ENCODE data around the gene ERC2. TPM values are rescaled to one million over a fixed set of nuclear protein-coding genes. Genes with fewer than 3 reads are reported as not detected.

Gene ERC2
- total and polyA plus RNA-seq, 9 donors: 0.52 to 2.0 (median 0.82) TPM

GRCh38 chr3:55637906-55638638, 830.2 kb downstream of the ERC2 start:
- no peaks in the 10 kb centered on the region for H3K9me3 ChIP-seq (replicated peaks; ENCODE audit: control insufficient read depth, low read depth, low read length)
- 70% methylated on average over 2 of the region's 7 CpGs for WGBS (ENCODE audit: insufficient coverage)
- DNase-seq: peak; percentile 41
- H3K4me3 ChIP-seq (ENCODE audit: low read length): no peak overlapping the region
- H3K27me3 ChIP-seq (ENCODE audit: control insufficient read depth, insufficient read depth, low read length): no peaks in the 10 kb centered on the region
- no peaks in the 10 kb centered on the region for H3K4me1 ChIP-seq (ENCODE audit: control insufficient read depth, insufficient read depth, low read length)
- H3K27ac ChIP-seq (ENCODE audit: low read length): no peak overlapping the region
- no peaks in the 10 kb centered on the region for H3K36me3 ChIP-seq (ENCODE audit: control insufficient read depth, insufficient read depth, low read length)

GRCh38 chr3:55636300-55637195, 831.7 kb downstream of the ERC2 start:
- no peaks in the 10 kb centered on the region for H3K9me3 ChIP-seq (replicated peaks; ENCODE audit: control insufficient read depth, low read depth, low read length)
- WGBS (ENCODE audit: insufficient coverage): 89% methylated on average over 6 of the region's 9 CpGs
- no peak for DNase-seq
- no peaks in the 10 kb centered on the region for H3K27me3 ChIP-seq (ENCODE audit: control insufficient read depth, insufficient read depth, low read length)
- peaks cover 3% of the 10 kb centered on the region for H3K4me1 ChIP-seq (ENCODE audit: control insufficient read depth, insufficient read depth, low read length)
- H3K4me3 ChIP-seq (ENCODE audit: low read length): no peak overlapping the region
- H3K36me3 ChIP-seq (ENCODE audit: control insufficient read depth, insufficient read depth, low read length): no peaks in the 10 kb centered on the region
- H3K27ac ChIP-seq (ENCODE audit: low read length): no peak overlapping the region

GRCh38 chr3:55634345-55634744, 833.9 kb downstream of the ERC2 start:
- no peak for DNase-seq
- WGBS (ENCODE audit: insufficient coverage): no CpG with 5 or more reads among the region's 6 CpGs
- peaks cover 3% of the 10 kb centered on the region for H3K4me1 ChIP-seq (ENCODE audit: control insufficient read depth, insufficient read depth, low read length)

GRCh38 chr3:55633333-55633732, 834.9 kb downstream of the ERC2 start:
- no peak overlapping the region for H3K27ac ChIP-seq (ENCODE audit: low read length)
- WGBS (ENCODE audit: insufficient coverage): no CpG with 5 or more reads among the region's 2 CpGs
- no peaks in the 10 kb centered on the region for H3K9me3 ChIP-seq (replicated peaks; ENCODE audit: control insufficient read depth, low read depth, low read length)
- no peaks in the 10 kb centered on the region for H3K36me3 ChIP-seq (ENCODE audit: control insufficient read depth, insufficient read depth, low read length)
- DNase-seq: no peak
- no peaks in the 10 kb centered on the region for H3K27me3 ChIP-seq (ENCODE audit: control insufficient read depth, insufficient read depth, low read length)
- no peak overlapping the region for H3K4me3 ChIP-seq (ENCODE audit: low read length)
- H3K4me1 ChIP-seq (ENCODE audit: control insufficient read depth, insufficient read depth, low read length): peaks cover 3% of the 10 kb centered on the region

More at GRCh38 chr3:55634345-55634744, 833.9 kb downstream of the ERC2 start:
- Histone ChIP-seq H3K27ac (ENCODE audit: low read length) (no peak overlapping the region), H3K9me3 (replicated peaks; ENCODE audit: control insufficient read depth, low read depth, low read length) (no peaks in the 10 kb centered on the region), H3K4me3 (ENCODE audit: low read length) (no peak overlapping the region), H3K27me3 (ENCODE audit: control insufficient read depth, insufficient read depth, low read length) (no peaks in the 10 kb centered on the region), H3K36me3 (ENCODE audit: control insufficient read depth, insufficient read depth, low read length) (no peaks in the 10 kb centered on the region)

GRCh38 chr3:55631766-55632331, 836.4 kb downstream of the ERC2 start:
- Histone ChIP-seq H3K9me3 (replicated peaks; ENCODE audit: control insufficient read depth, low read depth, low read length) (no peaks in the 10 kb centered on the region), H3K4me1 (ENCODE audit: control insufficient read depth, insufficient read depth, low read length) (peaks cover 3% of the 10 kb centered on the region), H3K27ac (ENCODE audit: low read length) (no peak overlapping the region), H3K27me3 (ENCODE audit: control insufficient read depth, insufficient read depth, low read length) (no peaks in the 10 kb centered on the region), H3K36me3 (ENCODE audit: control insufficient read depth, insufficient read depth, low read length) (no peaks in the 10 kb centered on the region), H3K4me3 (ENCODE audit: low read length) (no peak overlapping the region)
- peak; percentile 79 for DNase-seq
- 45% methylated on average over 1 of the region's 1 CpG for WGBS (ENCODE audit: insufficient coverage)

GRCh38 chr3:55630921-55631299, 837.4 kb downstream of the ERC2 start:
- WGBS (ENCODE audit: insufficient coverage): no CpG with 5 or more reads among the region's 1 CpG

GRCh38 chr3:55630280-55630920, 837.9 kb downstream of the ERC2 start:
- H3K4me3 ChIP-seq (ENCODE audit: low read length): no peak overlapping the region
- H3K27me3 ChIP-seq (ENCODE audit: control insufficient read depth, insufficient read depth, low read length): no peaks in the 10 kb centered on the region
- H3K4me1 ChIP-seq (ENCODE audit: control insufficient read depth, insufficient read depth, low read length): peaks cover 3% of the 10 kb centered on the region
- H3K27ac ChIP-seq (ENCODE audit: low read length): no peak overlapping the region
- H3K9me3 ChIP-seq (replicated peaks; ENCODE audit: control insufficient read depth, low read depth, low read length): no peaks in the 10 kb centered on the region
- peak; percentile 30 for DNase-seq
- WGBS (ENCODE audit: insufficient coverage): 62% methylated on average over 2 of the region's 14 CpGs
- H3K36me3 ChIP-seq (ENCODE audit: control insufficient read depth, insufficient read depth, low read length): no peaks in the 10 kb centered on the region

More at GRCh38 chr3:55630921-55631299, 837.4 kb downstream of the ERC2 start:
- Histone ChIP-seq H3K4me3 (ENCODE audit: low read length) (no peak overlapping the region), H3K4me1 (ENCODE audit: control insufficient read depth, insufficient read depth, low read length) (peaks cover 3% of the 10 kb centered on the region), H3K27ac (ENCODE audit: low read length) (no peak overlapping the region), H3K27me3 (ENCODE audit: control insufficient read depth, insufficient read depth, low read length) (no peaks in the 10 kb centered on the region), H3K36me3 (ENCODE audit: control insufficient read depth, insufficient read depth, low read length) (no peaks in the 10 kb centered on the region), H3K9me3 (replicated peaks; ENCODE audit: control insufficient read depth, low read depth, low read length) (no peaks in the 10 kb centered on the region)
- DNase-seq: no peak

- Histone ChIP-seq H3K4me1 (ENCODE audit: control insufficient read depth, insufficient read depth, low read length) (peaks cover 3% of the 10 kb centered on the region), H3K4me3 (ENCODE audit: low read length) (no peak overlapping the region), H3K9me3 (replicated peaks; ENCODE audit: control insufficient read depth, low read depth, low read length) (no peaks in the 10 kb centered on the region), H3K27me3 (ENCODE audit: control insufficient read depth, insufficient read depth, low read length) (no peaks in the 10 kb centered on the region), H3K27ac (ENCODE audit: low read length) (no peak overlapping the region), H3K36me3 (ENCODE audit: control insufficient read depth, insufficient read depth, low read length) (no peaks in the 10 kb centered on the region)
- WGBS (ENCODE audit: insufficient coverage): no CpG with 5 or more reads among the region's 1 CpG
- DNase-seq: peak; percentile 21
Observed at GRCh38 chr3:55629432-55629831, 838.8 kb downstream of the ERC2 start.

GRCh38 chr3:55626279-55626665, 842.0 kb downstream of the ERC2 start:
- H3K27me3 ChIP-seq (ENCODE audit: control insufficient read depth, insufficient read depth, low read length): no peaks in the 10 kb centered on the region
- no peaks in the 10 kb centered on the region for H3K4me1 ChIP-seq (ENCODE audit: control insufficient read depth, insufficient read depth, low read length)
- H3K4me3 ChIP-seq (ENCODE audit: low read length): no peak overlapping the region
- WGBS (ENCODE audit: insufficient coverage): 71% methylated on average over 1 of the region's 2 CpGs
- no peaks in the 10 kb centered on the region for H3K9me3 ChIP-seq (replicated peaks; ENCODE audit: control insufficient read depth, low read depth, low read length)
- DNase-seq: no peak
- no peak overlapping the region for H3K27ac ChIP-seq (ENCODE audit: low read length)
- no peaks in the 10 kb centered on the region for H3K36me3 ChIP-seq (ENCODE audit: control insufficient read depth, insufficient read depth, low read length)

- 84% methylated on average over 7 of the region's 7 CpGs for WGBS (ENCODE audit: insufficient coverage)
- peak; percentile 40 for DNase-seq
- Histone ChIP-seq H3K9me3 (replicated peaks; ENCODE audit: control insufficient read depth, low read depth, low read length) (no peaks in the 10 kb centered on the region), H3K4me3 (ENCODE audit: low read length) (no peak overlapping the region), H3K4me1 (ENCODE audit: control insufficient read depth, insufficient read depth, low read length) (peaks cover under 1% of the 10 kb centered on the region), H3K27ac (ENCODE audit: low read length) (no peak overlapping the region), H3K27me3 (ENCODE audit: control insufficient read depth, insufficient read depth, low read length) (no peaks in the 10 kb centered on the region), H3K36me3 (ENCODE audit: control insufficient read depth, insufficient read depth, low read length) (no peaks in the 10 kb centered on the region)
Observed at GRCh38 chr3:55624238-55624637, 844.0 kb downstream of the ERC2 start.

Data from muscle of leg (tissue), 11 donors.